GM19452 (cell line): ENCODE data around the gene CECR2.

Source experiments
- ATAC-seq: cut with Tn5 transposase; IDR thresholded peaks from one replicate; pipeline ENCODE4 v1.9.1; 2021; ENCODE audit not compliant: unreplicated experiment

CECR2 gene

GRCh38 chr22:17366830-17367229, 2.4 kb upstream of the CECR2 start:
- no peak for ATAC-seq

DNA sequence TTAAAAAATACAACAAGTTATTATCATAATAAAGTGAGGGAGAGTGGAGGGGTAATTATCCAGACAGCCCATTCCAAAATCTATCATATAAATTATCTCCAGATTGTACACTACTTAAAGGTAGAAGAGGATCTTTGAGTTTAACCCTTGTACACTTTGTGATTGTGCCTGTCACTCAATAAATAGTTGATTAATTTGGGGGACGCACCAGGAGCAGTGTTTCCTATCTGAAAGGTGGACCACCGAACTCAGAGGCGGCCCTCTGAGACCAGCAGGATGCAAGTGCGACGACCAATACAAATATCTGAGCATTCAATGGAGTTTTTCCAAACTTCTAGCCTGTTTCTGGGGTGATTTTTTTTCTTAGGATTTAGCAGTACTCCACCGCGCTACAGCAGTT, 1.1 kb upstream of the CECR2 start:
- no peak for ATAC-seq

- no peak for ATAC-seq
Measured at GRCh38 chr22:17368554-17369438, 464 bp upstream of the CECR2 start.

DNA sequence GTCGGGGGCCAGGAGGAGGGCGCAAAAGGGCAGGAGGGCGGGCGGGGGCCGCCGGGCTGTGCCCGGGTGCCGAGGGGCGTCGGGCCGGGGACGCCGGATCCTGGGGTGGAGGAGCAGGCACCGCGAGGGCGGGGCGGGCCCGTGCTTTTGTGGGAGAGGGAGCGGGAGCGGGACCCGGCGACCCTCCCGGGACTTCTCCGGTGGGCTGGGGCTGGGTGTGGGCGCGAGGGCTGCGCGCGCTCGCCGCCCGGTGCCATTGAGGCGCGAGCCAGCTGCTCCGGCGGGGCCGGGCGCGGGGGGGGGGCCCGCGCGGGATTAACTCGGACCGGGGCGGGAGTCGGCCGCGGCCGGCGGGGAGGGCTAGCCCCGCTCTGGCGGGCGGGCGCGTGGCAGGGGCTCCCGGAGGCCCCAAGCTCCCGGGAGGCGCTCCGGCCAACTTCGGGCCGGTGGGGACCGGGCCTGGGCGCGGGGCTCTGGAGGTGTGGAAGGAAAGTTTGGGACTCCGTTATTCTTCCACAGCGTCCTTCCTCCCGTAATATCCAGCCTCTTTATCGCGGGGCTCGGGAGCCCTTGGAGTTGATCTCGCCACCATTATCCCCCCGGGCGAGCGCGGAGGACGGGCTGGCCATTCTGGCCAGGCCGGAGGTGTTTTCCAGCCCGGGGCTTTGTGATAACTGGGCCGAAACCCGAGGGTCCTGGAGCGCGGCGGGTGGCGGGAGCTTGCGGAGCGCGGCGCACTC, 936 bp downstream of the CECR2 start:
- ATAC-seq: no peak

GRCh38 chr22:17370766-17371432, 1.6 kb downstream of the CECR2 start:
- no peak for ATAC-seq

- ATAC-seq: no peak
Measured at GRCh38 chr22:17371448-17371847, 2.2 kb downstream of the CECR2 start.

GRCh38 chr22:17373855-17374254, 4.6 kb downstream of the CECR2 start:
- no peak for ATAC-seq

- ATAC-seq: no peak
Measured at GRCh38 chr22:17375914-17376614, 6.8 kb downstream of the CECR2 start.

GRCh38 chr22:17376950-17377349, 7.7 kb downstream of the CECR2 start:
- no peak for ATAC-seq

- ATAC-seq: no peak
Measured at GRCh38 chr22:17379944-17380343, 10.7 kb downstream of the CECR2 start.

DNA sequence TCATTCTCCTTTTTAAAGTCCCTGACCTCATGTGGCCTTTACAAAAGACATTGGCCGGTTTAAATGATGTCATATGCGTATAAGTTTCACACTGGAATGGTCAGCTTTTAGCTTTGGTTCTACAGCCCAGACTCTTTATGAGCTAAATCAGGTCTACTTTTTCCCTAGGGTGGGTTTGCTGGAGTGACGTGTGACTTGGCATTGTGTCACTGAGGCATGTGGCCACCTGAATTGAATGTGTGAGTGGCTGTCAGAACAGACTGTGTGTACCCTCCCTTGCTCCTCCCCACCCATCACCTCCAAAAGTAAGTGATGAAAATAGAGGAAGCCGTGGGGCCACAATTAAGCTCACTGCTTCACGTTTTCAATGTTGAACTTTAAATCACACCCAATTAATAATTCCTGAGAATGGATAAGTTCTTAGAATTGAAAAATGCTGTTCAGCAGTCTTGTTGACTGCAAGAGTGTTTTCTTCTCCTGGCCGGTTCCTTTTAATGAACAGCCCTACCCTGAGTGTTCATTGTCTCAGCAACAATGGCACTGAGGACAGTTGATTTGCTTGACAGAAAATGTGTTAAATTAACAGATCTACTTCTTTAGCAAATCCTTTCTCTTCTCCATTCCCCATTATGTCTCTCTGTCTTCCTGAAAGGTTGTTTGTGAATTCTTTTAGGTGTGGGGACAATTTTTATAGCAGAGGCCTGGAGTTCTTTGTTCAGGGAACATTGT, 11.3 kb downstream of the CECR2 start:
- ATAC-seq: no peak

- ATAC-seq: no peak
Measured at GRCh38 chr22:17381192-17381913, 12.1 kb downstream of the CECR2 start.

DNA sequence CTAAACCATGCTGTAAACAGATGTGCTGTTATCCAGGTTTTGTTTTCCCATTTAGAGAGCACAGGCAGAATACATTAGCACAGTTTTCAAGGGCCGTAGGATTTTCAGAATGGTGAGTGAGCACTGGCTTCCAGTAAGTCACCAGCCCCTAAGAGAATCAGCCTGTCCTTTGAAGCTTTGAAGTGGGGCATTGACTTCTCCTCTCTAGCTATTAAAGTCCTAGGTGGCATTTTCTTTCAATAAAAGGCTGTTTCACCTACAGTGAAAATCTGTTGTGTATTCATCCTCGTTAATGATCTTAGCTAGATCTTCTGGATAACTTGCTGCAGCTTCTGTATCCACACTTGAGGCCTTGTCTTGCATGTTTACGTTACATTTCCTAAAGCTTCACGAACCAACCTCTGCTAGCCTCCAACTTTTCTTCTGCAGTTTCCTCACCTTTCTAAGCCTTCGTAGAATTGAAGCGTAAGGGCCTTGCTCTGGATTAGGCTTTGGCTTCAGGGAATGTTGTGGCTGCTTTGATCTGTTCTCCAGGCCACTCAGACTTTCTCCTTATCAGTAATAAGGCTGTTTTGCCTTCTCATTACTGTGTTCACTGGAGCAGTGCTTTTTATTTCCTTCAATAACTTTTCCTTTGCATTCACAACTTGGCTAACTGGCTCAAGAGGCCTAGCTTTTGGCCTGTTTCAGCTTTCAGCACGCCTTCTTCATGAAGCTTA, 15.5 kb downstream of the CECR2 start:
- ATAC-seq: no peak

GRCh38 chr22:17387356-17387755, 18.1 kb downstream of the CECR2 start:
- ATAC-seq: no peak

- ATAC-seq: no peak
Measured at GRCh38 chr22:17388235-17388634, 19.0 kb downstream of the CECR2 start.

GRCh38 chr22:17390087-17390486, 20.8 kb downstream of the CECR2 start:
- no peak for ATAC-seq

DNA sequence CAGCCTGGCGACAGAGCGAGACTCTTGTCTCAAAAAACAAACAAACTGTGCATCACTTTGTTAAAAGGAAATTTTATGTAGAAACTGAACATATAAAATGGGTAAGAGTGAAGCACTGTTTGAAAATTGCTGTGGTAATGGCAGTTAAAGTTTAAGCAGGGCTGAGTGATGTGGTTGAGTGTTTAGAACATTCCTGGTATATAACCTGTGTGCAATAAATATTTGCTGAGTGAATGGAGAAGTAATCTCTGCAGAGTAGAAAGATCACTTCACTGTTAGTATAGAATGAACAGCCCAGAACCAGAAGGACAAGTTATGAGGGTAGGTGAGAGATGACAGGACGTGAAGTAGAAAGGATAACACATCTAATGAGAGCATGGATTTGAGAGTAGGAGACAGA, 27.3 kb downstream of the CECR2 start:
- no peak for ATAC-seq

DNA sequence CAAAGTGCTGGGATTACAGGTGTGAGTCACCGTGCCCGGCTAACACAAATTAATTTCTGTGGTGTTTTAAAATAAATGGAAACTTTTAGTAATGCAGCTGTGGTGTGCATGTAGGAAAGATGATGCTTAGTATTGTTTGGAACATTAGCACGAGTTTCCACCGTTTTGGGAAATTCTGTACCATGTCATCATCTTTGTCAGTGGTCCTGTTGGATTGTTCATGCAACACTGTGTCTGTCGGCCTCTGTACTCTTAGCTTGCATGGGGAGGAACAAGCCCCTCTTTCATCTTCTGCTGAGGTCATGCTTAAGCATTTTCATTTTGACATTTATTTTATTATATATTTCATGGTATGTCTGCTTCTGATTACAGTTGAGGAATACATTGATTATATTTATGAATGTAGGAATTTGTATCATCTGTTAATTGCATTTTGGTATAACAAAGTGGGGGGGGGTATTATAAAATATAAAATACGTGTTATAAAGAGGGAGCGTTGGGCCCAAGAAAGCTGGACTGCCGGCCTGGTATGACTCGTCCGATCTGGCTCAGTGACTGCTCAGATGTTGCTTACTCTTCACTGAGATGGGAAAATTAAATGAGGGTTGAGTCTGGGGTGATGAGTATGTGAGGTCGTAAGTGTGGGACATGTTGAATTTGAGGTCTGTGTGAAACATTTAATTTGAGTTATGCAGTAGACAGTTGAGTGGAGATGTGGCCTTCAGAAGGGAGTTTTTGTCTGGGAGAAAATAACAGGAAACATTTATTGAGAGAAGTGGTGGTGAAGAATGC, 28.7 kb downstream of the CECR2 start:
- ATAC-seq: no peak
